DMS79 treated with DMSO at 0.1 percent for 48 hours (cell line): ENCODE measurements around the gene PVALB.

Experiments
- DNase-seq: peaks from one replicate; lab custom pipeline; 2025; lab: John Stamatoyannopoulos, UW

The PVALB gene

GRCh38 chr22:36772451-36772850 lies 44.4 kb downstream of the PVALB start:
- DNase-seq: no peak

DNA sequence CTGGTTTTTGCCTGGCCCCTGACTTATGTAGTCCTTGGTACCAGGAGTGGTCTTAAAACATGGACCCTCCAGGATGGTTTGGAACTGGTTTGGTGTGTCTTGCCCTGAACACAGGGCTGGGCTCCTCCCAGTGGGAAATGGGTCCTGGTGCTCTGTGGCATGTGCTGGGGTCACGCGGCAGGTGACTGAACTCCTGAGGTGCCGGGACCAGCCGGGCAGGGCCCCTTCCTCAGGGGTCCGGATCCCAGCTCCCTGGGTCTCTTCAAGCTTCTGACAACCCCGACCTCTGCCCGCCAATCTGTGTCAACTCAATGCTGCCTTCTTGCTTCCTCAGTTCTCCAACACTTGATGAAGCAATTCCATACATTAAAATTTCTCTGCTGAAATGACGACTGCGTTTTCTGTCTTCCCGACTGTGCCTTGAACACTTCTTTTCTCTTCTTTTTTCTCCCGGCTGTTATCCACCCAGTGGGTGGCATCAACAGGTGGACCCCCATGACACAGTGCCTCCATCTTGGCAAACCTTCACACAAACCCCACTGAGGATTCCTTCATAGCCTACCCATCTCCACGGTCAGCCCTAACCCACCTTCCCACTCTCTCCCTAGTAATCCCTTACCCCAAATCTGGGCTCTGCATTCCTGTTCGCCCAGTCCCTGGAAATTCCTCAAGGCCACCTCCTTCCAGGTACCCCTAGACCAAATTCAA lies 45.3 kb downstream of the PVALB start:
- DNase-seq: no peak

GRCh38 chr22:36770513-36771231 lies 46.2 kb downstream of the PVALB start:
- DNase-seq: no peak

DNA sequence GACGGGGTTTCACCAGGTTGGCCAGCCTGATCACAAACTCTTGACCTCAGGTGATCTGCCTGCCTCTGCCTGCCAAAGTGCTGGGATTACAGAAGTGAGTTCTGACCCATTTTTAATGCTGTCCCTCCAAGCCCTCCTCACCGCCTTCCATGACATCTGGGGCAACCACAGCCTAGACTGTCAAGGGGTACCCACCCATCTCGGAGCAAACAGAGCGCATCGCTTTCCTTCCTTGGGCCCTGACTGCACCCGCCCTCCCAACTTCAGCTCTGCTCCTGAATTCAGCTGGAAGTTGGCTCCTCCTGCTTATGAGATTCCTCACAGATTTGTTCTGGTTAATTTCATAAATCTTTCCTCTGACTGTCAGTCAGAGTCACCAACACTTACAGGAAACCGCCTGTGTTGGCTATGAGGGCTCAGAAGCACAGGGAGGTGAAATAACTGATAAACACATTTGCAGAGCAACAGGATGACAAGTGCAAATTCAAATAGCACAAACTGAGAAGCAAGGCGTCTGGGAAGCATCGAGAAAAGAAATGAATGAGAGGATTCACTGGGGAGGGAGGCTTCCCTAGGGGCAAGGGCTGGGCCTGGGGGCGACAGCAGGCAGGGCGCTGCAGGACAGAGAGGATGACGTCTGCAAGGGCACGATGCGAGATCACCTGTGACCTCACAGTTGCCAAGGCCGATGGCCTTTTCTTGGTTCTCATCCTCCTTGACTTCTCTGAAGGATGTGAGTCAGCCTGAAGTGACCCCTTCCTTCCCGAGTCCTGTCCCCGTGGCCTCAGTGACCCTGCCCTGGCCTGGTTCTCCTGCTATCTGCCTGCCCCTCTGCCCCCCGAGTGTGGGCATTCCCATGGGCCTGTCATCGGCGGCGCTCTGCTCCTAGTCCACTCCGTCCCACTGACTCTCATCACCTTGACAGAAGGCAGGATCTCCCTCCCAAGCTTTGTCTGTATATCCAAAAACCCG lies 47.0 kb downstream of the PVALB start:
- no peak for DNase-seq

DNA sequence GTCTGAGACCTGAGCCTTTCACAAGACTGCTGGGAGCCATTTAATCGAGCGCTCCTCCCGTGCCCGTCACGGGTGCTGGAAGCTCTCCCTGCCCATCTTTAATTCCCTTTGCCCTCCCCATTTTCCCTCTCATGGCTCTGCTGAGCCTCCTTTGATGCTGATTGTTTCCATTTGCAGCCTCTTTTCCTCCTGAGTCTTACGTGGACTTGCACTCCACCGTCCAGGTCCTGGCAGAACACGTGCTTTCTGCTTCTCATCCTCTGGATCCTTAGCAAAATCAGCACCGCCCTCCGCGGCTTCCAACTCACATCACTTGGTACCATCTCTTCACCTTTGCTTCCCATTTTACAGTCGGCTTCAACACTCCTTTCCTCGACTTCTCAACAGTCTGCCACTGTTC lies 48.2 kb downstream of the PVALB start:
- no peak for DNase-seq

DNA sequence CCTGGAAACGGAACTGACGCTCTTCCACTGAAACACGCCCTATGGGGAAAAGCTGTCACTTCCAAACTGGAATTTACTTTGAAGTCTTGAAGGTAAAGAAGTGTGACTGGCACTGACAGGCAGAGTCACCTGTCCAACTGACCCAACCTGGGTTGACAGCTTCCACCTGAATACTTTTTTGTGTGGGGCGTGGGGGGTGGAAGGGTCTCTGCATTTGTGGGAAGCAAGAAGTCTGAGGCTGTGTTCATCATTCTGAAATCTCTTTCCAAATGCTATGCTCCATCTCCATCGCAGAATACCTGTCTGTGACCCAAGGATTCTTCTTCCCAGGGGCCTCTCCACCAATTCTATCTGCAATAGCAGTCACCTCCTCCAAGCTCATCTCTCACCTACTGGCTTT lies 48.7 kb downstream of the PVALB start:
- no peak for DNase-seq

DNA sequence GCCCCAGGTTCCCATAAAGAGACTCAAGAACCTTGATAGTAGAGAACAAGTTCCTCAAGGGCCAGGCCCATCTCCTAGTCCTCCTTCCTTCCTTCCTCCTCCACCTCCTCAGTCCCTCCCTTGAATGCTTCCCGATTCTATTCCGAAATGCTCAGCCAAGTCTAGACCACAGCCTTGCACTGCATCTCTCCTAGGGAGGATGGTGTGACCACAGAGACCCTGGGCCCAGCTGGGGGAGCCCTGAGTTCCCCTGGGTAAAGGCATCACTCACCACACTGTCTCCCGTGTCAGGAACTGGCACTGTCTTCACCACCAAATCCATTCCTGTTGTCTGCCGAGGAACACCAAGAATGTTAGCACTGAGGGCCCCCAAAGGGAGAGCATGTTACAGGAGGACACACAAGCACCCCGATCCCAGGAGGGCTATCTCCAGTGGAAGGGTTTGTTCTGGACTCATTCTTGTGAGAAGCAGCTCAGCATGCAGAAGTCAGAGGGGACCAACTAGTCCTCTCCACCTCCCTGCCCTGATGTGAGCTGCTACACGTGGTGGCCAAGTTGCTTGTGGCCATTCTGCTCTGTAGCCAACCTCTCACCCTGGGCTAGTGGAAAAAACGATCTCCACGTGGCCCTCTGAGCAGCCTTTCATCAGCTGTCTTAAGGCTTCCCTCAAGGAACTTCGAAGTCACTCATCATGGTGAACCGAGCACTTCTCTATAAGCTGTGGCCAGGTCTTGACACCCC lies 49.6 kb downstream of the PVALB start:
- no peak for DNase-seq

DNA sequence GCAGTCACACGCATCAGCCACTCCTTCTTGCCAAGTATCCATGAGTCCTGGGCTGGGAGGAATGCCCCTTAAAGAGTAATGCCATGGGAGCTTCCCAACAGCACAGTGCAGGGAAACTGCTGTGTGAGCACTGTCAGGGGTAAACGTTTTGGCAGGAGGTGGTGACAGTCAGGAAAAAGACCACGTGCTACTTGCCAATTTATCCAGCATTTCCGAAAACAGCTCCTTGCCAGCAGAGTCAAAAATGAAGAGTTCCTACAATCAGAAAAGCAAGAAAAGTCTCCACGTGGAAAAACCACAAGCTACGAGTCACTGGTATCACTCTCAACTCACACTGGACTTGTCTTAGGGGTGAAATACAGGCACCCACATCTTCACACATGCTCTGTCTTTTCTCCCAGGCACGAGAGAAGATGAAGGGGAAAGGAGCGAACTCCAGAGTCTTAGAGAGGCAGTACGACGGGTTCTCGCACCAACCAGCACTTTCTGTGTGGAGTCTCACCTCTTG lies 50.8 kb downstream of the PVALB start:
- no peak for DNase-seq

DNA sequence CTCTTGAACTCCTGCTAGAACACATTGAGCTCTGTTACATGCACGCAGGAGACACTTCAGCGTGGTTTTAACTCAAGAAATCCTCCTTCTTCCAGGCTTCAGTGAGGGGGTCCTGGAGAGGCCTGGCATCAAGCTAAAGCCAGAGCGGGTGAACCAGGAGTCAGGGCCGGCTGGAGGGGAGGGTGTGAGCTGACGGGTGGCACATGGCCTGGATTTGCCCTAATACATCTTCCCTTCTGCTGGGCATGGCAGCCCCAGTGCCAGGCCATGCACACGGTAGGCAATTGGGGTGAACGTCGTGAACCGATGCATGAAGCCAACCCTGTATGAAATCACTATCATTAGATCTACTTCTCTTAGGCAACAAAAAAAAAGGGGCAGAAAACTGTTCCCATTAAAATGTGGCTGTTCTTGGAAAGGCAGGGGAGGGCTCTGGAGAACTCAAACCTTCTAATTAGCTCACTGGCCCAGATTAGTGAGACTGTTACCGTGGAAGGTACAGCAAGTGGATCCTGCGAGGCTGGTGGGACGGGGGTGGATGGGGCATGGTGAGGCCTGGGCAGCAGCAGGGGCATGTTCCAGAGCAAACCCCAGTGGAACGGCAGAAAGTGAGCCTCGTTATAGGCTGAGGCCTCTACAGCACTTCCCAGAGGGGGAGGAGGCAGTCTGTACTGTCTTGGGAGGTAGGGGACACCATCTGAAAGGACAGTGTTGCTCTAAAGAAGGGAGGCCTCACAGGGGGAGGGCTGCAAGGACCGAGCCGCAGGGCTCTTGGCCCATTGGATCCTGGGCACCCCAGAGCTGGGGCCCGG lies 51.5 kb downstream of the PVALB start:
- no peak for DNase-seq

DNA sequence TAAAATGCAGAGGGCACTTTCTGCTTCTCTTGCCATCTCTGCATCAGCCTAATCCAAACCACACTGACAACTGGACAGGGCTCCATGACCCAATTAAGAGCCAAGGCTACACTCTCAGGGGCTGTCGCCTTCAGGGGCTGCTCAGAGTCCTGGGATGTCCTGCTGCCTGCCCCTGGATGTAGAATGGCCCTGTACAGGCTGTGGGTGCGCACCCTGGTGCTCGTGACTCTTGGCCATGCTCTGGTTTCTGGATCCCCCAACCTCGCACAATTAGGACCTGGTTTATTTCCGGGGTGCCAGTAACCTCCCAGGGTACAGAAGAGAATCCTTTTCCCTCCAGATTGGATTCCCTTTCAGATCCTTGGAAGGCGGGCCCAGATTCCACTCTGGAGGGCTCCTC lies 52.2 kb downstream of the PVALB start:
- DNase-seq: no peak

DNA sequence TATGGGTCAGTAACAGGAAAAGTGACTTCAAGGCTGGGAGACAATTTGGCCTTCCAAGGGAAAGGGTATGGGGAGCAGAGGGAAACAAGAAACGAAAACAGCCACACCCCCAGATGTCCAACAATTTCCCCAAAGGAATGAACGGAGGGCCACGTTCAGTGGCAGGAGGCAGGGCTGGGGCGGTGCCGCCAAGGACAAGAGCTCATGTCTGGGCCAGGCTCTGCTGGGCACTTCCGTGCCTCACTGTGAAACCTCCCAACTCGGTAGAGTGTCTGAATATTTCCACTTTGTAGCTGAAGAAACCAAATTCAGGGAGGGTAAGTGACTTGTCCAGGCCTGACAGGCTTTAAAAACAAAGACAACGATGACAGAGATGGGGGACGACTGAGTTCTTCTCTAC lies 52.8 kb downstream of the PVALB start:
- DNase-seq: no peak

DNA sequence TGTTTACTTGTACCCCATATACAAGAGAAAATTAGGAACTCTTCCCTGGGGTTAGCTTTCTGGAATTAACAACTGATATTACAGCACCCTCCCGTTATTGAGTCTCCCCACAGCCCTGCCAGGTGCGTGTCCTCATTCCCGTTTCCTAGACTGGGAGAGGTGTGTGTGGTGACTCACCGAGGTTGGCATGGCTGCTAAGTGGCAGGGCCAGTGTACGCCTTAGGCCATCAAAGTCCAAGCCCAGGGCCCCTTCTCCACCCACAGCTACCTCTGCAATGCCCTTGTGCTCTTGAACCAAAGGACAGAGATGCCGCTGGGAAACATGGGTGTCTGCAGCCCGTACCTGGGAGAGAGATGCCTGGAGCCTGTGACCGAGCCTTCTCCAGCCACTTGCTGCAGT lies 53.3 kb downstream of the PVALB start:
- DNase-seq: no peak

GRCh38 chr22:36762687-36763260 lies 54.1 kb downstream of the PVALB start:
- DNase-seq: no peak

- DNase-seq: no peak
These were observed 55.1 kb downstream of the PVALB start for GRCh38 chr22:36761553-36762240.

- DNase-seq: no peak
These were observed 56.0 kb downstream of the PVALB start for GRCh38 chr22:36760786-36761185.

DNA sequence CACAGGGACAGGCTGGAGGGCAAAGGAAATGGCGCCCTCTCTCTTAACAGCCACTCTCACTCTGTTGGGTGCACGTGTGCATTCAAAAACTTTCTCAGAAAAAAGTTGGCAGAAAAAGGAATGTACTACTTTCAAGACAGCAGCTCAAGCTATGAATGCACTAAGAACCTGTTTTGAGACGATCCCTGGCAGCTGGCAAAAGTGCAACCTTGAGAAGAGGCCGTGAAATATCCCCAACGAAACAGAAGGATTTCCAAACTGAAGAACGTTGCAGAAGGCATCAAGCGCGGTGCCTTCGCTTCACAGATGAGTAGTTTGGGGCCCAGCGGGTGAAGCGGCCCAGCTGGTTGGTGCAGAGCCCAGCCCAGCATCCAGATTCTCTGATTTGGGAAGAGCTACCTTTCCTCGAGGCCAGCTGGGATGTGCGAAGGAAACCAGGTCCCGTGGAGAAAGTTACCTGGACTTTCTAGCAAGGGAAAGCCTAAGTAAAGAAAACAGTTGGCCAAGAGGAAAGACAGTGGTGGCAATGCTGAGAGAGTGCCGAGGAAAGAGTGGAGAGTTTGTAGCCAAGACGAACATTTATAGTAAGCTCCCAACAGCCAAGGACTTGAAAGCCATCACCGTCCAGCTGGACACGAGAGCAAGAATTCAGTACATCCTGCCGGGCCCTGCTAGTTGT lies 57.2 kb downstream of the PVALB start:
- DNase-seq: no peak

- no peak for DNase-seq
These were observed 58.0 kb downstream of the PVALB start for GRCh38 chr22:36758792-36759271.

DNA sequence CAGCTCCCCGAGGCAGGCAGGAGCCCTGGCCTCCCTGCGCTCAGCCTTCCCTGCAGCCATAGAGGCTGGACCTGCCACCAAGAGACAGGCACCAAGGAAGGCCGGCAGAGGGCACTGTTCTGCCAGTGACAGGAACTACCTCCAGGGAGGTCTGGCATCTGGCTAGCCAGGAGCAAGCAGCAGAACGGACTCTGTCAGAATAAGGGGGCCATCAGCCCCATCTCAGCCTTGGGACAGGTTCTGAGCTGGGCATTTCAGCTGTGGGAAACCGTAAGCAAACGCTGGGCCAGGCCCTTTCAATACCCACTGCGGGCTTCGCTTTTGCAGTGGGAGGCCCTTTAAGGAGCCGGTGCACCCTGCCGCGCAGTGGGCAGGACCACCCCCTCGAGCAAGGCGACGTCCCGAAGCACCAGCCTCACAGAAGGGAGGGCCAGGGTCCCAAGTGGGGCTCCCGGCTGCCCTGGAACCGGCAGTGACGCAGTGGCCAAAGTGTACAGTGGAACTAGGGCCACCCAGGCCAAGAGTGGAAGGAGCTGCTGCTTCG lies 59.1 kb downstream of the PVALB start:
- DNase-seq: peak; percentile 34
